ACC112 (cell line): ENCODE data around the gene DAD1.

Experiments used
- H2AFZ ChIP-seq: fragments of 200-600 bp; sonication (generic); one replicate; pipeline ENCODE4 v1.6.0; 2017; ENCODE audit warnings: antibody characterized with exemption, low read length; ENCODE audit not compliant: unreplicated experiment
- H3K27ac ChIP-seq: fragments of 200-600 bp; sonication (generic); 2 replicates; pipeline ENCODE4 v1.5.1; 2014; ENCODE audit warnings: low read depth, mild to moderate bottlenecking, antibody characterized with exemption, low read length, moderate library complexity
- H3K27me3 ChIP-seq: fragments of 200-600 bp; sonication (generic); 2 replicates; pipeline ENCODE4 v1.6.1; 2014; ENCODE audit warnings: mild to moderate bottlenecking, antibody characterized with exemption, low read length, moderate library complexity, mixed read lengths; ENCODE audit not compliant: insufficient read depth
- H3K36me3 ChIP-seq: fragments of 200-600 bp; sonication (generic); 2 replicates; pipeline ENCODE4 v1.6.1; 2016; ENCODE audit warnings: mild to moderate bottlenecking, antibody characterized with exemption, low read length, moderate library complexity, mixed read lengths; ENCODE audit not compliant: insufficient read depth
- H3K4me1 ChIP-seq: fragments of 200-600 bp; sonication (generic); one replicate; pipeline ENCODE4 v1.6.1; 2016; ENCODE audit warnings: low read length, mixed read lengths; ENCODE audit not compliant: insufficient read depth, unreplicated experiment, control insufficient read depth
- H3K4me3 ChIP-seq: fragments of 200-600 bp; sonication (generic); 2 replicates; pipeline ENCODE4 v1.5.1; 2014; ENCODE audit warnings: mild to moderate bottlenecking, low read depth, low read length
- H3K79me2 ChIP-seq: fragments of 200-600 bp; sonication (generic); one replicate; pipeline ENCODE4 v1.6.0; 2016; ENCODE audit warnings: low read length; ENCODE audit not compliant: control insufficient read depth, unreplicated experiment, insufficient read depth

DAD1 gene

DNA sequence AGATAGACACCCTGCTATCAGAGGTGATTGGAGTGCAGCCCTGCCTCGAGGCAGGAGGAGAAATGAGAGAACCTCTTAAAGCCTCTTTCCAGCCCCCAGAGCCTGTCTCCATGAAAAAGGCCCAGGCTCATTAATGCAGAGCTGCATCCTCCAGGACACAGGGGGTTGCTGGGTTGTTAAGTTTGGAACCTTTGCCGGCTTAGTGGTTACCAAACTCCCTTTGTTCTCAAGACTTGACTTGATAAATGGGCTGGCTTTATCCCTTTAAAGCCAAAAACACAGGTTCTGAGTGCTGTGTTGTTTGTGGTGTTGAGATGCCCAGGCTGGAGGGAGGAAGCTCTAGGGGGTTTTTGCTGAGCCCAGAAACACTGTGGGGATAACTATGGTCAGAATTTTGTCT lies 71.0 kb downstream of the DAD1 start:
- Histone ChIP-seq H3K27ac (no peak overlapping the region), H3K27me3 (peaks cover 51% of the 10 kb centered on the region), H3K4me1 (no peaks in the 10 kb centered on the region), H3K4me3 (no peak overlapping the region), H2AFZ (no peak overlapping the region), H3K79me2 (no peaks in the 10 kb centered on the region), H3K36me3 (no peaks in the 10 kb centered on the region)

DNA sequence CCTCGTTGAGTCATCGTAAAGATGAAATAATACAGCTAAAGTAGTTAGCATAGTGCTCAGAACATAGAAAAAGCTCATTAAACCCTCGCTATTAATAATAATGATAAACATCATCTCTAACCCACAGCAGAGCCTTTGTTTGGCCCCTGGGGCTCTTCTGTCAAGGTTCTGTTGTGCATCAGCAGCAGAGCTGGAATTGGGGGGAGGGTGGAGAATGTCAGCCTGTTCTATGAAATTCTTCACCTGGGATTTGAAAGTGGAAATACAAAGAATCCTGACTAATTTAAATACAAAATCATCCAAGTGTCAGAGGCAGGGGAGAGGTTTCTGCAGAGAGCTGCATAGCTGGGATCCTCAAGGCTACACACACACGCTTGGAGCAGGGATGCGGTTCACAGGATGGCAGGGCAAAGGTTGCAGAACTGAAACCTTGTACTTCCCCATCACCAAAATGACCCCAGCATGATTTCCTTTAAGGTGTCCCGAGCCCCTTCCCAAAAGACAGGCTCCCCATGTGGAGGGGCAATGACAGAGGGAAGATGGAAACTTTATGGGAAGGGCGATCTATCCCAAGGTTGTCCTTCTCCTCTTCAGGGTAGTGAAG lies 71.8 kb downstream of the DAD1 start:
- Histone ChIP-seq H3K4me1 (no peaks in the 10 kb centered on the region), H2AFZ (no peak overlapping the region), H3K27me3 (peaks cover 48% of the 10 kb centered on the region), H3K79me2 (no peaks in the 10 kb centered on the region), H3K36me3 (no peaks in the 10 kb centered on the region), H3K27ac (no peak overlapping the region), H3K4me3 (no peak overlapping the region)

DNA sequence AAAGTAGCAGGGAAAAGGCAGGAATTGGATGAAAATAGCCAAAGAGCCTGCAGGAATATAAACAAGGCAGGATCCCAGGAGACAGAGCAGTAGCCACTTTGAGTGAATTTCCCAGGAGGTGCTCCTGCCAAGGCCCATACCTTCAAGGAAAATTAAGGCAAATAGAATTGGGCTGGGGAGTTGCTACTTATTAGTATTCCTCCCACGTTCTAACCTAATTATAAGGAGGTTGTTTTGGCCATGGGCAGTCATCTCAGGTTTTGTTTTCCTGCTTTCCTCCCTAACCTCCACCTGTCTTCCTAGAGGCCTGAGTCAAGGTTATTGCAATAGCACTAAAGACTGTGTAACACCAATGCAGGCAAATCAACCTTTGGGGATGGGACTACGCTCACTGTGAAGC lies 73.1 kb downstream of the DAD1 start:
- H3K27me3 ChIP-seq = peaks cover 48% of the 10 kb centered on the region
- no peak overlapping the region for H2AFZ ChIP-seq
- no peak overlapping the region for H3K27ac ChIP-seq

More for the DNA sequence above, 73.1 kb downstream of the DAD1 start:
- Histone ChIP-seq H3K36me3 (no peaks in the 10 kb centered on the region), H3K4me3 (no peak overlapping the region), H3K4me1 (no peaks in the 10 kb centered on the region), H3K79me2 (no peaks in the 10 kb centered on the region)
